Heart right ventricle (tissue), 16 donors: Measurements from ENCODE around the gene LGR5. TPM values are rescaled to one million over a fixed set of nuclear protein-coding genes. Genes with fewer than 3 reads are reported as not detected.

Experiments
- ATAC-seq, 8 donors: fragments of 200-7000 bp; cut with Tn5 transposase; one replicate each; pipeline ENCODE4 v1.9.1; 2020; ENCODE audit warnings: mild to moderate bottlenecking in 8 of 8, moderate library complexity in 8 of 8, moderate number of reproducible peaks in 1 of 8
- DNase-seq, 2 donors: peaks; one replicate each; pipeline ENCODE4 v3.0.0-alpha.2; 2020
- H3K27ac ChIP-seq, 10 donors: fragments of 200-600 bp; sonication (generic) in 2 of 10; one replicate each; pipeline versions ENCODE4 v1.5.0 to v1.8.0; 2020 to 2022; ENCODE audit warnings: mild to moderate bottlenecking in 3 of 10
- H3K27me3 ChIP-seq, 7 donors: fragments of 200-600 bp; one replicate each; pipeline ENCODE4 v1.8.0; 2021 to 2022; ENCODE audit warnings: mild to moderate bottlenecking in 2 of 7
- H3K36me3 ChIP-seq, 9 donors: fragments of 200-600 bp; sonication (generic) in 1 of 9; one replicate each; pipeline versions ENCODE4 v1.5.0 to v1.8.0; 2020 to 2022; ENCODE audit warnings: mild to moderate bottlenecking in 2 of 9
- H3K4me1 ChIP-seq, 9 donors: fragments of 200-600 bp; sonication (generic) in 1 of 9; one replicate each; pipeline versions ENCODE4 v1.5.0 to v1.8.0; 2020 to 2022; ENCODE audit warnings: mild to moderate bottlenecking in 4 of 9
- H3K4me3 ChIP-seq, 10 donors: fragments of 200-600 bp; sonication (generic) in 2 of 10; one replicate each; pipeline versions ENCODE4 v1.5.0 to v1.8.0; 2020 to 2022; ENCODE audit warnings: mild to moderate bottlenecking in 7 of 10, moderate library complexity in 2 of 10
- H3K9me3 ChIP-seq, 11 donors: fragments of 200-600 bp in 10 of 11; sonication (generic) in 2 of 11; one replicate each; pipeline versions ENCODE4 v1.5.0 to v1.8.0; 2013 to 2022; ENCODE audit warnings: mild to moderate bottlenecking in 2 of 11, control low read depth in 1 of 11, moderate library complexity in 1 of 11
- WGBS, 2 donors: extraction: QIAGEN DNeasy Blood & Tissue Kit; methylation state at CpG; one replicate each; pipeline ENCODE4 v1.1.7; 2013; ENCODE audit warnings: inconsistent platforms in 1 of 2; 5-methylcytosine and 5-hydroxymethylcytosine counted together
- intact Hi-C, 10 donors: fragments of 100-400 bp; cut with DNase I; formaldehyde crosslinking; loops; one replicate each; pipeline versions ENCODE4 v1.11.1 to v1.14.2; 2022
- polyA plus RNA-seq, 2 donors: library from polyadenylated mRNA; stranded (reverse); fragments of 200-250 nt; gene quantifications; one replicate each; pipeline ENCODE4 v1.2.3, GENCODE V29; 2013
- total RNA-seq, 10 donors: library from RNA; stranded (reverse); fragmentation: NEBNext Ultra II Directional in 3 of 10; extraction: Animal tissue kit (Norgen Biotek cat#: 25700) in 3 of 10; gene quantifications; one replicate each; pipeline versions ENCODE4 v1.2.1 to v1.2.4, GENCODE V29; 2021 to 2023
- TF ChIP-seq, protein P1 (sequence below), 9 donors: fragments of 200-600 bp; sonication (generic) in 2 of 9; IDR thresholded peaks; one replicate each; pipeline versions ENCODE4 v1.5.0 to v1.8.0; 2021 to 2022; ENCODE audit warnings: antibody characterized with exemption in 9 of 9, mild to moderate bottlenecking in 5 of 9, moderate library complexity in 1 of 9
- donor health status: Arrhythmogenic right ventricular cardiomyopathy.
- donor health status: ischemic (EF 13 %, LVEDD 7.1; RV severe dilation, severe dysfunction).
- donor health status: healthy with polysubstance abuse.
- donor health status: DM: no; HTN: yes; CAD: no.
- donor health status: DM: no; HTN: no; CAD: no.
- donor health status: ischemic (EF 25% LVEDD 6.9; RV normal size, moderate dysfunction).
- donor health status: ischemic (EF 25% LVEDD 5.7; RV mildly dilated, moderate dysfunction).
- donor health status: healthy.
- donor health status: DM: yes; HTN: yes; CAD: no.
- donor health status: Ischemic cardiomyopathy.
- donor health status: ischemic (EF 35%, LVEDD 5.7; RV mildly dilated, moderate dysfunction).
- donor health status: nonischemic (EF 11% LVEDD 7.7; RV severe dilation, severe dysfunction).
- donor health status: DM: yes; HTN: yes; CAD: no.
- donor health status: PGD.
- donor health status: ischemic (EF 29% LVEDD 5.4; RV normal size, mild dysfunction).
- donor health status: nonischemic (EF 23%, LVEDD 6.1; RV moderate dilation, normal function).

LGR5 gene
- total and polyA plus RNA-seq, 12 donors, result 0.06 to 0.37 (median 0.07) TPM; not detected in 9

DNA sequence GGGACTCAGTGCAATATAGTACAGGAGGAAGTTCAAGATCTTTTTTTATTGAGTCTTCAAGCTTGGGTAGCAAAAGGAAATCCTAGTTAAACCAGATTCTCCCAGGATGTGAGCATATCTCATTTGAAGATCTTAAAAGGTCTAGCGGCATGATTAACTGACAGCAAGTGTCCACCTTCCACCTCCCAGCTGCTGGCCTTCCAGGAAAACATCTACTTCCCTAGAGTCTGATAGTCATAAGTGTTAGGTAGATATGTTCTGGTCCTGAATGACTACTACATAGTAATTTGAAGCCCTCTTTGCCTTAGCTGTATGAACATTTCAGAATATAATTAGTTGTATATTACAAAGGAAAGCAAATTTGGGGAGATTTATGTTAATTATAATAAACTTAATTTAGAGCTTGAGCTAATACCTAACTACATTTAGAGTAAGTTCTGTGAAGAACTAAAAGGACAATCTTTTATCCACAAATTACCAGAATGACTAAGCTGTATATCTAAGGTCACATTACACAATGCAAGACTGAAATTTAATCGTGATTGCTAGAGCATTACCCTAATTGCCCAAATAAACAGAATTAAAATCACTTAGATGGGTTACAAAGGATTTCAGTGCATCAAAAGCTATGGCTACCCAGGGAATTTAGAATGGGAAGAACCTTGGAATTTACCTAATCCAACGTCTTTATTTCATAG is 9.9 kb downstream of the LGR5 start:
- DNase-seq (no peak), ATAC-seq (no peak)
- H3K4me1 ChIP-seq, result no peaks in the 10 kb centered on the region
- H3K27ac ChIP-seq, result no peak overlapping the region
- H3K4me3 ChIP-seq, result no peak overlapping the region
- WGBS, 2 donors, result 79 to 89% methylated on average over 3 of the region's 3 CpGs
- H3K27me3 ChIP-seq, result peaks cover 0 to 62% (median 18%) of the 10 kb centered on the region in 7 donors
- H3K36me3 ChIP-seq, result no peaks in the 10 kb centered on the region
- intact Hi-C loops, result no loop called here
- TF ChIP-seq, protein P1, sequence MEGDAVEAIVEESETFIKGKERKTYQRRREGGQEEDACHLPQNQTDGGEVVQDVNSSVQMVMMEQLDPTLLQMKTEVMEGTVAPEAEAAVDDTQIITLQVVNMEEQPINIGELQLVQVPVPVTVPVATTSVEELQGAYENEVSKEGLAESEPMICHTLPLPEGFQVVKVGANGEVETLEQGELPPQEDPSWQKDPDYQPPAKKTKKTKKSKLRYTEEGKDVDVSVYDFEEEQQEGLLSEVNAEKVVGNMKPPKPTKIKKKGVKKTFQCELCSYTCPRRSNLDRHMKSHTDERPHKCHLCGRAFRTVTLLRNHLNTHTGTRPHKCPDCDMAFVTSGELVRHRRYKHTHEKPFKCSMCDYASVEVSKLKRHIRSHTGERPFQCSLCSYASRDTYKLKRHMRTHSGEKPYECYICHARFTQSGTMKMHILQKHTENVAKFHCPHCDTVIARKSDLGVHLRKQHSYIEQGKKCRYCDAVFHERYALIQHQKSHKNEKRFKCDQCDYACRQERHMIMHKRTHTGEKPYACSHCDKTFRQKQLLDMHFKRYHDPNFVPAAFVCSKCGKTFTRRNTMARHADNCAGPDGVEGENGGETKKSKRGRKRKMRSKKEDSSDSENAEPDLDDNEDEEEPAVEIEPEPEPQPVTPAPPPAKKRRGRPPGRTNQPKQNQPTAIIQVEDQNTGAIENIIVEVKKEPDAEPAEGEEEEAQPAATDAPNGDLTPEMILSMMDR (IDR thresholded peaks at IDR 0.05), result no peak
- H3K9me3 ChIP-seq, result no peaks in the 10 kb centered on the region

DNA sequence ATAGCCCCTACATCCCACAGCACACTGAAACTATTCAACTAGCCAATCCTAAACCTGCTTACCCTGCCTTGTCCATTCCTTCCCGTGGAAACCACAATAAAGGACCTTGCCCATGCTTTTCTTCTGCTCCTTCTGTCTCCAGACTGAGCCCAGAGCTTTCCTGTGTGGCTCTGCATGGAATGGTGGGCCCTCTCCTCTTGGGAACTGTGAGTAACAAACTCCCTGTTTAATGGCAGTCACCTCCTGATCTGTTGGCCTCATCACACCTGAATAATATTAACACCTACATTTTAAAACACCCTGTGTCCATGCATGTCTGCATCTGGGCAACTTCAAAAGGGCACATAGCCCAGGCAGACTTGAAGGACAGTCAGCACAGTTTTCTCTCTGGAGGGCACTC is 12.4 kb downstream of the LGR5 start:
- DNase-seq, result no peak
- no peaks in the 10 kb centered on the region for H3K4me1 ChIP-seq
- H3K27ac ChIP-seq, result no peak overlapping the region
- ATAC-seq, result no peak
- peaks cover 0 to 37% (median 12%) of the 10 kb centered on the region in 7 donors for H3K27me3 ChIP-seq
- WGBS, 2 donors, result 57% methylated on average over 1 of the region's 1 CpG
- no peaks in the 10 kb centered on the region for H3K9me3 ChIP-seq
- H3K4me3 ChIP-seq, result no peak overlapping the region
- H3K36me3 ChIP-seq, result no peaks in the 10 kb centered on the region
- intact Hi-C loops, result no loop called here
- TF ChIP-seq, protein P1 (IDR thresholded peaks at IDR 0.05), result no peak

DNA sequence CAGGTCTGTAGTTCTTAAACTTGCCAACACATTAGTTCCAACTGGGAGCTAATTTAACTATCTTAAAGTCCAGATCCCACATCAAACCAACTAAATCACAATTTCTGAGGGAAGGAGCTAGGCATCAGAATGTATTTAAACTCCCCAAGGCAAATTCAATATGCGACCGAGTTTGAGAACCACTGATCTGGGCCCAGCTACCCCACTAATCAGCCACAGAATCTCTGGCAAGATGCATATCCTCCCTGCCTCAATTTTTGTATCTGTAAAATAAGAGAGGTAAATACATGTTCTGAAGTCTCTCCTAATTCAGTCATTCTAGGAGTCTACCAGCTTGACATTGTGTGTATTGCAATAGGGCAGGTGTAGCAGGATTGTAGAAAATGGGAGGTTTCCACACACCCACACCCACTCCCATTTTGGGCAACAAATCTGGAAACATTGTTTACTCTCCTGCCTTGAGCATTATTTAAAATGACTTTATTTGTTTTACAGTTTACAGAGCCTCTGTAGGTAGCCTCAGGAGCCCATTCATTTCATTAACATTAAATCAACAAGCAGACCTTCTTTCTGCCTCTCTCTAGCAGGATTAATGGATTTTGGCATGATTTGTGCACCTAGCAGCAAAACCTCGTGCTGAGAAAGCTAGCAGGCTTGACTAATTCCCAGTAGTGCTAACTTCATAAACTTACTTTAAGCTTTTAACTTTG is 15.6 kb downstream of the LGR5 start:
- no peaks in the 10 kb centered on the region for H3K4me1 ChIP-seq
- DNase-seq (no peak), ATAC-seq (no peak)
- WGBS, 2 donors, result 55 to 65% methylated on average over 3 of the region's 3 CpGs
- TF ChIP-seq, protein P1 (IDR thresholded peaks at IDR 0.05), result no peak
- no peaks in the 10 kb centered on the region for H3K9me3 ChIP-seq
- intact Hi-C loops, result no loop called here
- H3K27ac ChIP-seq, result no peak overlapping the region
- no peaks in the 10 kb centered on the region for H3K36me3 ChIP-seq
- H3K4me3 ChIP-seq, result no peak overlapping the region
- peaks cover 0 to 28% (median 10%) of the 10 kb centered on the region in 7 donors for H3K27me3 ChIP-seq

DNA sequence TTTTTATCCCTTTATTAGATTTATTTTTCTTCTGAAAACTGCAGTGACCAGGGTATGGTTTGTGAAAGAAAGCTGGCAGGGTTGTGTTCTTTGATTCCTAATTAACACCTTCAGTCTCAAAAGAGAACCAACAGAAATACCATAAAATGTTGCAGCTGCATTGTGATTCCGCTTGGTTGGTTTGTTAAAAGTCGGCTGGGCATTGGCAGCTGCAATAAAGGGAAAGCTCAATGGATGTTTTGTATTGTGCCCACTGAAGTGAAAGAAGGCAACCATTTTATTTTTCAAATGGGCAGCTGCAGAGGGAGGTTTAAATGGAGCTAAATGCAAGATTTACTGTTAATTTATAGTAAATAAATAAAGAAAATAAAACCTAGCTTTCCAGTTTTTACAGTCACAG is 16.7 kb downstream of the LGR5 start:
- intact Hi-C loops, result no loop called here
- Histone ChIP-seq H3K4me1 (no peaks in the 10 kb centered on the region), H3K27me3 (peaks cover 0 to 23% (median 10%) of the 10 kb centered on the region in 7 donors), H3K4me3 (no peak overlapping the region), H3K36me3 (no peaks in the 10 kb centered on the region), H3K27ac (no peak overlapping the region), H3K9me3 (no peaks in the 10 kb centered on the region)
- TF ChIP-seq, protein P1 (IDR thresholded peaks at IDR 0.05), result no peak
- ATAC-seq (no peak), DNase-seq (no peak)
- WGBS, 2 donors, result 76 to 81% methylated on average over 2 of the region's 2 CpGs
